Endothelial cell of umbilical vein (primary cell): Measurements from ENCODE around the gene HOXA10. TPM values are rescaled to one million over a fixed set of nuclear protein-coding genes. Genes with fewer than 3 reads are reported as not detected.

Source experiments
- BruUV-seq: library from RNA; stranded (reverse); fragments of 400-500 nt; replicated peaks from 2 replicates; lab custom pipeline; 2021; lab: Mats Ljungman, UMichigan
- CTCF ChIA-PET: fragments of 300-600, 350-600 bp; sonication (Branson Sonifier 250); formaldehyde crosslinking; loops from one replicate; lab custom pipeline; 2021; ENCODE audit warnings: antibody characterized with exemption, inconsistent platforms; lab: Charles Lee
- POLR2A ChIA-PET: fragments of 300-600, 350-600 bp; sonication (Branson Sonifier 250); formaldehyde crosslinking; loops from one replicate; lab custom pipeline; 2021; ENCODE audit warnings: antibody characterized with exemption, inconsistent platforms; lab: Charles Lee
- DNase-seq: peaks from one replicate; pipeline ENCODE4 v3.0.0-alpha.2; 2011; ENCODE audit warnings: low read depth, low spot score
- FAIRE-seq: peaks from 2 replicates; lab custom pipeline; 2011; peaks lifted over from hg19 to GRCh38; lab: Jason Lieb, UNC
- H2AFZ ChIP-seq: 2 replicates; pipeline ENCODE4 v1.6.0; 2012; ENCODE audit warnings: low read depth, low read length, control low read depth, inconsistent platforms
- H3K27ac ChIP-seq: 2 replicates; pipeline ENCODE4 v1.5.1; 2011; ENCODE audit warnings: low read depth, mild to moderate bottlenecking, control low read depth, low read length, moderate library complexity; ENCODE audit not compliant: insufficient read depth
- H3K27me3 ChIP-seq, 2 experiments: 2 replicates each; pipeline versions ENCODE4 v1.6.0 to v1.6.1; 2011; ENCODE audit warnings: low read length in 2 of 2, mixed read lengths in 1 of 2; ENCODE audit not compliant: control insufficient read depth in 2 of 2, insufficient read depth in 2 of 2
- H3K36me3 ChIP-seq, 2 experiments: 2 replicates in 1 of 2; 3 replicates in 1 of 2; pipeline ENCODE4 v1.5.1; 2011; ENCODE audit warnings: low read length in 2 of 2, mild to moderate bottlenecking in 1 of 2, moderate library complexity in 1 of 2; ENCODE audit not compliant: control insufficient read depth in 2 of 2, insufficient read depth in 2 of 2; ENCODE audit errors: extremely low read depth in 1 of 2
- H3K4me1 ChIP-seq: 3 replicates; pipeline ENCODE4 v1.5.1; 2011; ENCODE audit warnings: mild to moderate bottlenecking, low read length; ENCODE audit not compliant: control insufficient read depth, insufficient read depth; ENCODE audit errors: extremely low read depth
- H3K4me2 ChIP-seq: 2 replicates; pipeline ENCODE4 v1.6.1; 2011; ENCODE audit warnings: low read length, control low read depth, mixed read lengths; ENCODE audit not compliant: insufficient read depth
- H3K4me3 ChIP-seq, 3 experiments: fragments of 200-600 bp in 1 of 3; sonication (generic), shearing (Covaris generic) in 1 of 3; replicated peaks in 1 of 3; 2 replicates each; pipeline ENCODE4 v1.5.1; 2011 to 2016; ENCODE audit warnings: control low read depth in 3 of 3, low read length in 3 of 3, mild to moderate bottlenecking in 2 of 3, inconsistent platforms in 1 of 3, low read depth in 1 of 3, moderate library complexity in 1 of 3; ENCODE audit not compliant: insufficient read depth in 1 of 3
- H3K79me2 ChIP-seq: 2 replicates; pipeline ENCODE4 v1.6.0; 2012; ENCODE audit warnings: low read length, inconsistent platforms; ENCODE audit not compliant: control insufficient read depth, insufficient read depth
- H3K9ac ChIP-seq: replicated peaks from 2 replicates; pipeline ENCODE3; 2011; ENCODE audit warnings: low read length, control low read depth; ENCODE audit not compliant: insufficient read depth; ENCODE audit errors: extremely low read depth
- H3K9me1 ChIP-seq: replicated peaks from 3 replicates; pipeline ENCODE4 v1.6.0; 2011; ENCODE audit warnings: mild to moderate bottlenecking, low read length; ENCODE audit not compliant: control insufficient read depth, insufficient read depth; ENCODE audit errors: extremely low read depth
- H3K9me3 ChIP-seq: replicated peaks from 2 replicates; pipeline ENCODE4 v1.5.1; 2012; ENCODE audit warnings: low read length, inconsistent platforms; ENCODE audit not compliant: control insufficient read depth, insufficient read depth
- H4K20me1 ChIP-seq: replicated peaks from 2 replicates; pipeline ENCODE3; 2011; ENCODE audit warnings: mild to moderate bottlenecking, low read length; ENCODE audit not compliant: control insufficient read depth, insufficient read depth; ENCODE audit errors: extremely low read depth
- EZH2 ChIP-seq: IDR thresholded peaks from 2 replicates; pipeline ENCODE4 v1.6.1; 2012; ENCODE audit warnings: borderline replicate concordance, low read depth, mild to moderate bottlenecking, moderate library complexity, low read length, inconsistent platforms; ENCODE audit not compliant: severe bottlenecking
- JUN ChIP-seq: IDR thresholded peaks from 2 replicates; pipeline ENCODE4 v1.6.1; 2011; ENCODE audit warnings: borderline replicate concordance, low read depth; ENCODE audit not compliant: insufficient read length, insufficient read depth
- MYC ChIP-seq: IDR thresholded peaks from one replicate; pipeline ENCODE4 v1.6.1; 2011; ENCODE audit warnings: mild to moderate bottlenecking, low read depth, low read length
- POLR2A ChIP-seq: IDR thresholded peaks from 2 replicates; pipeline ENCODE4 v1.6.1; 2012; ENCODE audit warnings: low read depth, mild to moderate bottlenecking, control low read depth, low read length
- POLR2AphosphoS5 ChIP-seq: IDR thresholded peaks from 2 replicates; pipeline ENCODE4 v1.6.1; 2012; ENCODE audit warnings: low read depth, mild to moderate bottlenecking, control low read depth, low read length, moderate library complexity; ENCODE audit not compliant: insufficient read depth
- dilution Hi-C: fragments of 300-500 bp; cut with MboI; formaldehyde crosslinking; loops from one replicate; pipeline ENCODE4 v1.15.0; 2019; ENCODE audit warnings: low sequenced_read_pairs; ENCODE audit not compliant: extremely low pct_ligation_motif_present
- intact Hi-C: fragments of 100-400 bp; cut with micrococcal nuclease; formaldehyde crosslinking; loops from one replicate; pipeline ENCODE4 v1.10.0; 2022
- polyA plus RNA-seq, 4 experiments: library from polyadenylated mRNA; depleted of rRNA in 3 of 4; stranded (reverse) in 3 of 4; unstranded in 1 of 4; fragments of >200 nt; gene quantifications; 2 replicates each; pipeline versions ENCODE4 v1.2.1 to v1.2.3, GENCODE V29; 2011 to 2012; ENCODE audit warnings: missing spikeins in 1 of 4
- total RNA-seq: library from RNA; stranded (reverse); gene quantifications from 2 replicates; pipeline ENCODE4 v1.2.3, GENCODE V29; 2021
- TF ChIP-seq, protein P1 (sequence below): IDR thresholded peaks from 2 replicates; pipeline ENCODE4 v1.6.1; 2011; ENCODE audit not compliant: insufficient read depth, insufficient read length

HOXA10 gene
- total and polyA plus RNA-seq, 2 donors (not counting 3 experiments of a cell fraction or from before 2014, with no cell fraction given) = 24.4 to 30.3 TPM

GRCh38 chr7:27169658-27170425 is 4.3 kb downstream of the HOXA10 start:
- Histone ChIP-seq H3K27me3 (no peaks in the 10 kb centered on the region), H3K36me3 (no peaks in the 10 kb centered on the region), H2AFZ (no peak overlapping the region), H3K9me1 (no peaks in the 10 kb centered on the region), H3K4me2 (peak overlapping the region; percentile 98), H3K4me3 (peak overlapping the region; percentile 44 to 98 (median 63)), H3K4me1 (peaks cover 50% of the 10 kb centered on the region), H3K79me2 (peaks cover 98% of the 10 kb centered on the region), H3K9me3 (no peaks in the 10 kb centered on the region), H3K9ac (peak overlapping the region; percentile 91), H3K27ac (peak overlapping the region; percentile 96), H4K20me1 (no peaks in the 10 kb centered on the region)
- POLR2A ChIA-PET = interaction anchor here (1.9 kb wide), 1 partner anchor 16 kb away, joined by 6 read pairs; the partner anchor contains the start of gene HOXA11
- DNase-seq (no peak), FAIRE-seq (no peak)
- intact Hi-C loops (loop anchor here (2.0 kb wide), 1 partner anchor 51 kb away; no protein-coding TSS in a partner anchor), dilution Hi-C loops (loop anchor here (10.0 to 25.0 kb wide), 3 partner anchors 315 to 983 kb away; no protein-coding TSS in a partner anchor)
- no TSS peak for BruUV-seq
- CTCF ChIA-PET = interaction anchor here (1.0 to 7.4 kb wide), 8 partner anchors 8 to 30 kb away, joined by 3 to 86 read pairs (median 14); partner anchors contain the start of genes HOXA3, HOXA5 and HOXA7
- TF ChIP-seq EZH2 = no peak
- TF ChIP-seq JUN = no peak
- no peak for TF ChIP-seq POLR2AphosphoS5
- TF ChIP-seq POLR2A = no peak
- TF ChIP-seq, protein P1, sequence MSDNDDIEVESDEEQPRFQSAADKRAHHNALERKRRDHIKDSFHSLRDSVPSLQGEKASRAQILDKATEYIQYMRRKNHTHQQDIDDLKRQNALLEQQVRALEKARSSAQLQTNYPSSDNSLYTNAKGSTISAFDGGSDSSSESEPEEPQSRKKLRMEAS = no peak
- TF ChIP-seq MYC = peak; percentile 42
